HepG2 (cell line): ENCODE results near the gene SPATA13.

Experiments used
- CTCF ChIP-seq: sonication (generic); formaldehyde crosslinking; IDR thresholded peaks from 2 replicates; pipeline ENCODE4 v1.5.0; 2020; ENCODE audit warnings: mild to moderate bottlenecking, missing genetic modification reagents, moderate library complexity
- EED ChIP-seq: sonication (generic); formaldehyde crosslinking; IDR thresholded peaks from 2 replicates; pipeline ENCODE4 v1.5.0; 2020; ENCODE audit warnings: mild to moderate bottlenecking, missing genetic modification reagents
- FOXK1 ChIP-seq: sonication (generic); formaldehyde crosslinking; IDR thresholded peaks from 2 replicates; pipeline ENCODE4 v1.4.0; 2020; ENCODE audit warnings: low read depth, missing genetic modification reagents, borderline replicate concordance
- GLI4 ChIP-seq: sonication (generic); formaldehyde crosslinking; IDR thresholded peaks from 2 replicates; pipeline ENCODE4 v1.5.1; 2020; ENCODE audit warnings: missing genetic modification reagents, mild to moderate bottlenecking, moderate library complexity, borderline replicate concordance
- NFIB ChIP-seq: sonication (generic); formaldehyde crosslinking; IDR thresholded peaks from 2 replicates; pipeline ENCODE4 v1.9.0; 2021; ENCODE audit warnings: missing genetic modification reagents, mild to moderate bottlenecking, borderline replicate concordance
- SIN3B ChIP-seq: fragments of 150-350 bp; IDR thresholded peaks from 2 replicates; pipeline ENCODE4 v1.6.1; 2014; ENCODE audit warnings: low read length
- TAF15 ChIP-seq: fragments of 200-400 bp; formaldehyde crosslinking; IDR thresholded peaks from one replicate; pipeline ENCODE4 v1.6.1; 2018; ENCODE audit warnings: mild to moderate bottlenecking, low read depth, low read length; ENCODE audit not compliant: poor library complexity, severe bottlenecking

DNA sequence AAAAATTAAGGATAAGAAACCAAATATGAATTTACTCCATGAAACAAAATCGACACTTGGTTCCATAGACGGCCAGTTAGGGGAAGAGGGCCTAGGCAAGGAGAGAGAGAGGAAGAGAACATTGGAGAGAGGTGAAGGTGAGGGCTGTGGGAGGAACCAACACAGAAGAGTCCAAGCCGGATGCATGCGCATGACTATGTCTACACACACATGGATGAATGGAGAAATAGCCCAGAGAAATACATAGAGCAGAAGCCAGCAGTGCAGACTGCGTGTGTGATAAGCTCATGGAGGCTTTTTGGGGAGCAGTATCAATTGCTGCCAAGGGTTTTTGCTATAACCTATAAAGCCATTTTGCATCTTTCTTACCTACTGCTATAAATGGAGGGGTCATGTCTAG is 81.6 kb downstream of the SPATA13 start:
- TF ChIP-seq CTCF (CRISPR knock-in tag) (no peak), TAF15 (no peak), GLI4 (CRISPR knock-in tag) (no peak), NFIB (CRISPR knock-in tag) (no peak), FOXK1 (CRISPR knock-in tag) (no peak), SIN3B (no peak), EED (CRISPR knock-in tag) (no peak)
